Gastroesophageal sphincter (tissue), 4 donors: ENCODE measurements around the gene NDFIP2. TPM values are rescaled to one million over a fixed set of nuclear protein-coding genes. Genes with fewer than 3 reads are reported as not detected.

Source experiments
- ATAC-seq: fragments of 150-250 bp; one replicate; pipeline ENCODE4 v1.9.1; 2016; ENCODE audit warnings: mild to moderate bottlenecking, moderate library complexity
- H3K27ac ChIP-seq, 4 donors: fragments of 200-600 bp; sonication (generic) in 3 of 4; 1 replicate in 3 of 4; 2 replicates in 1 of 4; pipeline ENCODE4 v1.5.1; 2016 to 2019
- H3K27me3 ChIP-seq: fragments of 200-600 bp; sonication (generic); one replicate; pipeline ENCODE4 v1.5.1; 2019
- H3K36me3 ChIP-seq, 2 donors: fragments of 200-600 bp; sonication (generic); one replicate each; pipeline ENCODE4 v1.5.1; 2019; ENCODE audit warnings: control low read depth in 1 of 2
- H3K4me1 ChIP-seq, 3 donors: fragments of 200-600 bp; sonication (generic); 1 replicate in 2 of 3; 2 replicates in 1 of 3; pipeline ENCODE4 v1.5.1; 2016 to 2019; ENCODE audit warnings: control low read depth in 2 of 3
- H3K4me3 ChIP-seq, 2 donors: fragments of 200-600 bp; sonication (generic); one replicate each; pipeline ENCODE4 v1.5.1; 2019; ENCODE audit warnings: mild to moderate bottlenecking in 1 of 2, moderate library complexity in 1 of 2
- H3K9me3 ChIP-seq, 3 donors: fragments of 200-600 bp; sonication (generic); one replicate each; pipeline ENCODE4 v1.5.1; 2017 to 2019; ENCODE audit warnings: control low read depth in 2 of 3
- CTCF ChIP-seq, 4 experiments: fragments of 200-600 bp in 2 of 4; fragments of 450-650 bp in 2 of 4; sonication (generic) in 1 of 4; IDR thresholded peaks; one replicate each; pipeline ENCODE4 v1.5.1; 2017 to 2019; ENCODE audit warnings: antibody characterized with exemption in 4 of 4, mild to moderate bottlenecking in 2 of 4, moderate library complexity in 2 of 4
- EP300 ChIP-seq: sonication (generic); formaldehyde crosslinking; IDR thresholded peaks from one replicate; pipeline ENCODE4 v1.6.1; 2017; ENCODE audit warnings: antibody characterized with exemption, mild to moderate bottlenecking
- POLR2A ChIP-seq, 2 donors: fragments of 450-650 bp; IDR thresholded peaks; one replicate each; pipeline ENCODE4 v1.6.1; 2017; ENCODE audit warnings: antibody characterized with exemption in 2 of 2, mild to moderate bottlenecking in 2 of 2, moderate library complexity in 1 of 2
- POLR2AphosphoS5 ChIP-seq: sonication (generic); formaldehyde crosslinking; IDR thresholded peaks from one replicate; pipeline ENCODE4 v1.6.1; 2017; ENCODE audit warnings: antibody characterized with exemption
- WGBS, 2 donors: methylation state at CpG; one replicate each; pipeline ENCODE4 v1.1.5; 2018; ENCODE audit warnings: low coverage in 1 of 2; 5-methylcytosine and 5-hydroxymethylcytosine counted together
- total RNA-seq, 4 donors: library from RNA; depleted of rRNA; stranded (reverse); fragments of >200 nt; gene quantifications; one replicate each; pipeline ENCODE4 v1.1.0, GENCODE V29; 2016

NDFIP2 gene
- total RNA-seq, 4 donors from 2014 or later: 6.9 to 21.6 (median 10.7) TPM

- WGBS, 2 donors: 79 to 86% methylated on average over 4 of the region's 4 CpGs
- TF ChIP-seq POLR2AphosphoS5 (no peak), POLR2A (IDR thresholded peaks at IDR 0.05) (no peak), CTCF (IDR thresholded peaks at IDR 0.05) (no peak), EP300 (no peak)
- no peak for ATAC-seq
- no peak overlapping the region for H3K27ac ChIP-seq
- no peak overlapping the region for H3K4me3 ChIP-seq
- H3K36me3 ChIP-seq: no peaks in the 10 kb centered on the region
- no peaks in the 10 kb centered on the region for H3K9me3 ChIP-seq
- no peaks in the 10 kb centered on the region for H3K4me1 ChIP-seq
- no peaks in the 10 kb centered on the region for H3K27me3 ChIP-seq
Observed at GRCh38 chr13:79447141-79447540, 33.8 kb upstream of the NDFIP2 start.

GRCh38 chr13:79447741-79448140, 33.2 kb upstream of the NDFIP2 start:
- H3K4me1 ChIP-seq: no peaks in the 10 kb centered on the region
- no peaks in the 10 kb centered on the region for H3K27me3 ChIP-seq
- H3K9me3 ChIP-seq: no peaks in the 10 kb centered on the region
- no peak for TF ChIP-seq POLR2A (IDR thresholded peaks at IDR 0.05)
- no peak for TF ChIP-seq CTCF (IDR thresholded peaks at IDR 0.05)
- no peak for TF ChIP-seq EP300
- TF ChIP-seq POLR2AphosphoS5: no peak
- H3K36me3 ChIP-seq: no peaks in the 10 kb centered on the region
- 79 to 100% methylated on average over 2 of the region's 2 CpGs for WGBS, 2 donors
- no peak for ATAC-seq
- H3K27ac ChIP-seq: no peak overlapping the region
- H3K4me3 ChIP-seq: no peak overlapping the region

- TF ChIP-seq CTCF (IDR thresholded peaks at IDR 0.05) (no peak), POLR2A (IDR thresholded peaks at IDR 0.05) (no peak)
Observed at GRCh38 chr13:79448413-79448812, 32.5 kb upstream of the NDFIP2 start.

GRCh38 chr13:79450110-79450509, 30.8 kb upstream of the NDFIP2 start:
- Histone ChIP-seq H3K9me3 (no peaks in the 10 kb centered on the region), H3K4me1 (no peaks in the 10 kb centered on the region), H3K27me3 (no peaks in the 10 kb centered on the region), H3K27ac (no peak overlapping the region), H3K36me3 (no peaks in the 10 kb centered on the region), H3K4me3 (no peak overlapping the region)
- WGBS, 2 donors: 82 to 90% methylated on average over 4 of the region's 4 CpGs
- no peak for TF ChIP-seq CTCF (IDR thresholded peaks at IDR 0.05)
- no peak for TF ChIP-seq EP300
- TF ChIP-seq POLR2AphosphoS5: no peak
- no peak for TF ChIP-seq POLR2A (IDR thresholded peaks at IDR 0.05)
- ATAC-seq: no peak

More at GRCh38 chr13:79448413-79448812, 32.5 kb upstream of the NDFIP2 start:
- 57 to 67% methylated on average over 1 of the region's 1 CpG for WGBS, 2 donors
- no peaks in the 10 kb centered on the region for H3K36me3 ChIP-seq
- H3K27ac ChIP-seq: no peak overlapping the region
- no peaks in the 10 kb centered on the region for H3K9me3 ChIP-seq
- no peak overlapping the region for H3K4me3 ChIP-seq
- H3K27me3 ChIP-seq: no peaks in the 10 kb centered on the region
- no peaks in the 10 kb centered on the region for H3K4me1 ChIP-seq
- ATAC-seq: no peak

- no peak overlapping the region for H3K4me3 ChIP-seq
- H3K9me3 ChIP-seq: no peaks in the 10 kb centered on the region
- H3K27ac ChIP-seq: no peak overlapping the region
- H3K4me1 ChIP-seq: no peaks in the 10 kb centered on the region
- no peaks in the 10 kb centered on the region for H3K36me3 ChIP-seq
- peaks cover 4% of the 10 kb centered on the region for H3K27me3 ChIP-seq
- no peak for ATAC-seq
- 14 to 46% methylated on average over 3 of the region's 3 CpGs for WGBS, 2 donors
- TF ChIP-seq CTCF (IDR thresholded peaks at IDR 0.05): no peak
- no peak for TF ChIP-seq POLR2A (IDR thresholded peaks at IDR 0.05)
- TF ChIP-seq EP300: no peak
- no peak for TF ChIP-seq POLR2AphosphoS5
Observed at GRCh38 chr13:79451500-79451962, 29.4 kb upstream of the NDFIP2 start.
